HG02973 (cell line): ENCODE data around the gene FIZ1.
"Not testable (repeated sequence)": the region's sequence is repeated elsewhere in the genome, so short reads cannot be mapped to it uniquely, and the experiment has no call there.

ENCODE experiments used
- ATAC-seq: cut with Tn5 transposase; IDR thresholded peaks from one replicate; pipeline ENCODE4 v1.9.1; 2021; ENCODE audit warnings: moderate library complexity; ENCODE audit not compliant: unreplicated experiment

Gene FIZ1

DNA sequence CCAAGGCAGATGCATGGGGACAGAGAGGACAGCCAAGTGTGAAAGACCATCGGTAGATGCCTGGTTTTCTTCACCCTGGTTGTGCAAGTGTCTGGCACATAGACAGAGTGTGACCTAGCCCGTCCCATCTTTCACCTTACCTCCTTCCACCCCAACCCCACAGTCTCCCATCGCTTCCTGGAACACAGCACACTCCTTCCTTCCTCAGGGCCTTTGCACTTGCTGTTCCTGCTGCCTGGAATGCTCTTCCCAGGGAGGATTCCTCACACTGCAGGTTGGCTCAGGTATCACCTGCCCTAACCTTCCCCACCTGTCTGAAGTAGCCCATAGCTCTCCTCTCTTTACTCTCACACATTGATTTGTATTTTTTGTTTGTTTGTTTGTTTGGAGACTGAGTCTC, 3.0 kb downstream of the FIZ1 start:
- no peak for ATAC-seq

- no peak for ATAC-seq
These were observed 4.2 kb downstream of the FIZ1 start for GRCh38 chr19:55594996-55595545.

DNA sequence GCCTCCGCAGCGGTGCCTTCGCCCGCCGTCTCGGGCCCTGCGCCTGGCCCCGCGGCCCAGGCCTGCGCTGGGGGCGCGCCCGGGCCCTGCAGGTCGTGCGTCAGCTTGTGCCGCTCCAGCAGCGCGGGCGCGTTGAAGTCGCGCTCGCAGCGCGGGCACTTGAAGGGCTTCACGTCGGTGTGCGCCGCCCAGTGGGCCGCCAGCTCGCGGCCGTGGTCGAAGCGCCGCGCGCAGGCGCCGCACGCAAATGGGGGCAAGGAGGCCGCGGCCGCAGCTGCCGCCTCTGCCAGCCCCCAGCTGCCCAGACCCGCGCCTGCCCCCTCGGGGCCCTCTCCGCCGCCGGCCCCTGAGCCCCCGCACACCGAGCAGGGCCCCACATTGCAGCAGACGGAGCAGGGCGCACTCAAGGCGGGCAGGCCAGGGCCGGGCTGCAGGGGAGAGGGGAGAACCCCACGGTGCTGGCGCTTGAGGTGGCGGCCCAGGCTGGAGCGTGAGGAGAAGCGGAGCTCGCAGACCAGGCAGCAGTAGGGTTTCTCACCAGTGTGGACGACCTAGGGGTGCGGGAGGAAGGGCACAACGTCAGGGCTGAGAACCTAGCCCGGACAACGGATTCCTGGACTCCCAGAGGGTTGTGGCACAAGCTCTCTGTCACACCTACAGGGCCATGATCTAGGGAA, 6.1 kb downstream of the FIZ1 start:
- ATAC-seq, result no peak

DNA sequence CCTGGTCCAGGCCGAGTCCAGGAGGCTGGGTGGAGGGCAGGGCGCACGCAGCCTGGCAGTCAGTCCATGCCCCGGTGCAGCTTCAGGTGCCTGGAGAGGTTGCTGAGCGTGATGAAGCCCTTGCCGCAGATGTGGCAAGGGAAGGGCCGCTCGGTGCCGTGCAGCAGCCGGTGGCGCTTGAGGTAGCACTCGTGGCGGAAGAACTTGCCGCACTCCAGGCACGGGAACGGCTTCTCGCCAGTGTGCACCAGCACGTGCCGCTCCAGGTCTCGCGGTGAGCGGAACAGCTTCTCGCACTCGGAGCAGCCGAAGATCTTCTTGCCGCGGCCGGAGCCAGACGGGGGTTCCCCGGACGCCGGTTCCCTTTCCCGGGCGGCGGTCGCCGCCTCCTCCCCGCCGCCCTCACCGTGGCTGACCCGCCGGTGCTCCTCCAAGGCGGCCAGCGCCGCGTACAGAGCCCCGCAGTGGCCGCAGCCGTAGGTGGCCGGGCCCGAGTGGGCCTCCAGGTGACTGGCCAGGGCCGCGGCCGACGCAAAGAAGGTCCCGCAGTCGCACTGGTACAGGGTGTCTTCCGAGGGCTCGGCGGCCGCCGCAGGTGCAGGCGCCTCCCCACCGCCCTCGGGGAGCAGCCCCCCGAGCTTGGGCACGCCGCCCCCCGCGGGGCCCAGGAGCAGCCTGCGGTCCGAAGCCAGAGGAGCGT, 6.8 kb downstream of the FIZ1 start:
- ATAC-seq, result no peak

DNA sequence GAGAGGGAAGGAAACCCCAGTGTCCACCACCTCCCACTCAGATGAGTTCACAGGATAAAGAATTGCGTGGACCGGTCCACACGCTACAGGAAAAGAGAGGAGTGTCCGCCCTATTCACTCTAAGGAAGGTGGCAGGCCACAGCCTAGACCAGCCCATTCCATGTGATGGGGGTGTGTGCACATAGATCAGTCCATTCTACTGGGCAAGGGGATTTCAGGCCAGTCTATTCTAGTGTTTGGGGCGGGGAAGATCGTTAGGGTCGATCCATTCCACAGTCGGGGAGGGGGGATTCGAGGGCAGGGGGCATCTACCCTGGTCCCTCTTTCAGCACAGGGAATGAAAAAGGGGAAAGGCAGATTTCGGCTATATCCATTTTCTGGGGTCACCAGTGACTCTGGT, 7.8 kb downstream of the FIZ1 start:
- no peak for ATAC-seq

GRCh38 chr19:55590617-55591016, 8.7 kb downstream of the FIZ1 start:
- ATAC-seq, result no peak

- ATAC-seq, result no peak
These were observed 9.2 kb downstream of the FIZ1 start for GRCh38 chr19:55590109-55590508.

DNA sequence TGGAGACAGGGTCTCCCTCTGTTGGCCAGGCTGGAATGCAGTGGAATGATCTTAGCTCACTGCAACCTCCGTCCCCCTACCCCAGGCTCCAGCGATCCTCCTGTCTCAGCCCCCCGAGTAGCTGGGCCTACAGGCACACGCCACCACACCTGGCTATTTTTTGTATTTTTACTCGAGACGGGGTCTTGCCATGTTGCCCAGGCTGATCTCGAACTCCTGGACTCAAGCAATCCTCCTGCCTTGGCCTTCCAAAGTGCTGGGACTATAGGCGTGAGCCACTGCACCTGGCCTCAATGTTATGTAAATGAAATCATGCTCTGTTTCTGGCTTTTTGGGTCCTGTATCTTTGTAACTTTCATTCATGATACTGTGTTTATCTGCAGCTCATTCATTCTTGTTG, 10.6 kb downstream of the FIZ1 start:
- no peak for ATAC-seq

- peak; percentile 74 for ATAC-seq
These were observed 12.2 kb downstream of the FIZ1 start for GRCh38 chr19:55586976-55587668.

DNA sequence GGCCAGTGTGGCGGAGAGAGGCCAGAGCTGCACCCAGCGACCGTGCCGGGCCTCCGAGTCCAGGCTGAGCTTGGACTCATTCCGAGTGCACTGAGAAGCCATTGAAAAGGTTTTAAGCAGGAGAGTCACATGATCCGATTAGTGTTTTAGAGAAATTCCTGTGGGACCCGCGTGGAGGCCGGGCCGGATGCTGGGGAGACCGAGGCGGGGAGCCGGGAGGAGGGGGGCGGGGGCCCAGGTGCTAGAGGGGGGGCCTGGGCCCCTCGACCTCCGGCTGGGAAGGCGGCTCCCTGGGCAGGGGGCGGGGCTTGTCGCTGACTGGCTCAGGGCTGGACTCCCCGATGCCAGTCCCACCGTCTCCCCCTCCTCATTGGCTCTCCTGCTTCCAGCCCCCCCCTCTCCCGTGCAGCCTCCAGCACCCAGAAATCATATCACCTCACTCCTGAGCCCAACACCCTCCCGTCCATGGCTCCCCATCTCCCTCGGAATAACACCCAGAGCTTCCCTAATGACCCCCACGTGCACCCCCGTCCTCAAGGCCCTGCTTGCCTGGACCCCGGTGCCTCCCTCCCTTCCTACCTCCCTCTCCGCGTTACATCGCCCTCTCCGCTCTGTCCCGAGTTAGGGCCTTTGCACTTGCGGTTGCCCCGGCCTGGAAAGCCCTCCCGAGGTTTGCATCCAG, 13.5 kb downstream of the FIZ1 start:
- ATAC-seq, result no peak

DNA sequence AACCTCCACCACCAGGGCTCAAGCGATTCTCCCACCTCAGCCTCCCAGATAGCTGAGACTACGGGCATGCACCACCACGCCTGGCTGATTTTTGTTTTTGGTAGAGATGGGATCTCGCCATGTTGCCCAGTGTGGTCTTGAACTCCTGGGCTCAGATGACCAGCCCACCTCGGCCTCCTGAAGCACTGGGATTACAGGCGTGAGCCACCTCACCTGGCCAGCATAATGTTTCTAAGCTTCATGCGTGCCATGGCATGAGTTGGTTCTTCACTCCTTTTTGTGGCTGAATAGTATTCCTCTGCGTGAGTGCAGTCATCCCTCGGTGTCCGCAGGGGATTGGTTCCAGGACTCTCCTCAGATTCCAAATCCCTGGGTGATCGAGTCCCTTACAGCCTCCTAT, 14.4 kb downstream of the FIZ1 start:
- no peak for ATAC-seq

DNA sequence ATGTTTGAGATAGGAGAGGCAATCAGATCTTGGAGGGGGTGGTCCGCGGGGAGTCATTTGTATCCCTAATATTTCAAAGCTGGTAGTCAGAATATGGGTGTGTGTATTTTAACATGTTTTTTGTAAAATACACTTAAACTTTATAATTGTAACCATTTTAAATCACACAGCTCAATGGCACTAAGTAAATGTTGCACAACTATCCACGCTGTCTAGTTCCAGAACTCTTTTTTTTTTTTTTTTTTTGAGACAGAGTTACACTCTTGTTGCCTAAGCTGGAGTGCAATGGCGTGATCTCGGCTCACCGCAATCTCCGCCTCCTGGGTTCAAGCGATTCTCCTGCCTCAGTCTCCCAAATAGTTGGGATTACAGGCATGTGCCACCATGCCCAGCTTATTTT, 15.4 kb downstream of the FIZ1 start:
- ATAC-seq, result not testable (repeated sequence)

DNA sequence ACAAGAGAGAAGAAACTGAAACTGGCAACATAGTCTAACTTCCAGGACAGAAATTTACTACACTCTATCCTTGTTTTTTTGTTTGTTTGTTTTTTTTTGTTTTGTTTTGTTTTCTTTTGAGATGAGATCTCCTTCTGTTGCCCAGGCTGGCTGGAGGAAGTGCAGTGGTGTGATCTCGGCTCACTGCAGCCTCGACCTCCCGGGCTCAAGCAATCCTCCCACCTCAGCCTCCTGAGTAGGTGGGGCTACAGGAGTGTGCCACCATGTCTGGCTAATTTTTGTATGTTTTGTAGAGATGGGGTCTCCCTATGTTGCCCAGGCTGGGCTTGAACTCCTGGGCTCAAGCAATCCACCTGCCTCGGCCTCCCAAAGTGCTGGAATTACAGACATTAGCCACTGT, 17.0 kb downstream of the FIZ1 start:
- ATAC-seq, result not testable (repeated sequence)

- no peak for ATAC-seq
These were observed 17.5 kb downstream of the FIZ1 start for GRCh38 chr19:55581823-55582223.

- ATAC-seq, result no peak
These were observed 18.0 kb downstream of the FIZ1 start for GRCh38 chr19:55581145-55581822.

DNA sequence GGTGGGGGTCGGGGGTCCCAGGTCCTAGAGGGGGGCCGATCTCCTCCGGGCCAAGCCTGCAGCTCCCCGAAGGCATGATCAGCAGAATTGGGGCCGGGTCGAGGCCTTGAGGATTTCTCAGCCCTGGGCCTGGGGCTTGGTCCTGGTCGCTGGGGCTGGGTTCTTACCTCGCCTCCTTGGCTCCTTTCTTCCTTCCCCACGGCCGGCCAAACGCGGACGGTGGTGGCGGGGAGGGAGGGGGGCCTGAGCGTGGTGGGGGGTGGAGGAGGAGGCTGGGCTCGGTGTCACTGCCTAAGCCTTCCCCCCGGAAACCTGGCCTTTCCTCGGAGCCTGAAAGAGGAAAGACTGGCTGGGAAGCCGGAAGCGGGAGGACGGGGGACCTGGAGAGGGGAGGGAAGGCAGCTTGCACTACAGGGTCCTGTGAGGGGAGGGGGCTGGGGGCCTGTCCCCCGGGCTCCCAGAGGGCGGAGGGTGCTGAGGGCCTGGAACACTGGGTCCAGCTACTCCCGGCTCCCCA, 18.6 kb downstream of the FIZ1 start, which contains the start of gene ZNF579:
Gene ZNF579 (minus strand): TSS at position 221 of the 517 bp plus-strand sequence. CDS start 1,209 bp downstream, outside the sequence.
- ATAC-seq, result no peak

DNA sequence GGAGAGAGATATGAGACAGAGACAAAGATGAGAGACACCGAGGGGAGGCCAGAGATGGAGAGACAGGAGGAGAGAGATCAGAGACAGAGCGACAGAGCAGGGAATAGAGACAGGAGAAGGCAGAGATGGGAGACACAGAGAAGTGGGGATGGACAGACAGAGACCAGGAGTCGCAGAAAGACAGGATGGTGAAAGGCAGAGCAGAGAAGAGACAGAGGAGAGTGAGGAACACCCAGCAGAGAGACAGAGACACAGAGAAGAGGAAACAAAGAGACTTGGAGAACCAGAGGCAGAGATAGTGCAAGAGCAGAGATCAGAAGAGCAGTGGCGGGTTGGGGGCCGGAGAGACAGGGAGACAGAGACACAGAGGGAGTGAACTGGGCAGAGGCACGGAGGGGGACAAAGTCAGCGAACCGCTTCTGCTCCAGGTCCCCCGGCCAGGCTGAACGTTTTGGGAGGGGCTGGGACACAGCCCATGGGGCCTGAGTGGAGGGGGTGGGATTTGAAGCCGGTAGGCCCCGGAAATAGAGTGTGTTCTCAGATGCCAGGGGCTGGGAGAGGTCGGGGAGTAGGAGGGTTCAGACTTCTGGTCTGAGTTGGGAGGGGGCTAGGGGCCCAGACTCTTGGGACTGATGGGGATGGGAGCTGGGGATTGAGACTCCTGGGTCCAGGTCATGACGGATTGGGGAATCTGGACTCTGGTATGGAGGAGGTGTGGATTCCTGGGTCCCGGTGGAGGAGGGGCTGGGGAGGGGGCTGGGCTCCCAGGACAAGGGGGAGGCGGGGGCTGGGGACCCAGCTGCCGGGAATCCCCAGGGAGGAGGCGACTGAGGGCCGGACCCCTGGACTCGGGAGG, 19.3 kb downstream of the FIZ1 start:
- ATAC-seq, result no peak

DNA sequence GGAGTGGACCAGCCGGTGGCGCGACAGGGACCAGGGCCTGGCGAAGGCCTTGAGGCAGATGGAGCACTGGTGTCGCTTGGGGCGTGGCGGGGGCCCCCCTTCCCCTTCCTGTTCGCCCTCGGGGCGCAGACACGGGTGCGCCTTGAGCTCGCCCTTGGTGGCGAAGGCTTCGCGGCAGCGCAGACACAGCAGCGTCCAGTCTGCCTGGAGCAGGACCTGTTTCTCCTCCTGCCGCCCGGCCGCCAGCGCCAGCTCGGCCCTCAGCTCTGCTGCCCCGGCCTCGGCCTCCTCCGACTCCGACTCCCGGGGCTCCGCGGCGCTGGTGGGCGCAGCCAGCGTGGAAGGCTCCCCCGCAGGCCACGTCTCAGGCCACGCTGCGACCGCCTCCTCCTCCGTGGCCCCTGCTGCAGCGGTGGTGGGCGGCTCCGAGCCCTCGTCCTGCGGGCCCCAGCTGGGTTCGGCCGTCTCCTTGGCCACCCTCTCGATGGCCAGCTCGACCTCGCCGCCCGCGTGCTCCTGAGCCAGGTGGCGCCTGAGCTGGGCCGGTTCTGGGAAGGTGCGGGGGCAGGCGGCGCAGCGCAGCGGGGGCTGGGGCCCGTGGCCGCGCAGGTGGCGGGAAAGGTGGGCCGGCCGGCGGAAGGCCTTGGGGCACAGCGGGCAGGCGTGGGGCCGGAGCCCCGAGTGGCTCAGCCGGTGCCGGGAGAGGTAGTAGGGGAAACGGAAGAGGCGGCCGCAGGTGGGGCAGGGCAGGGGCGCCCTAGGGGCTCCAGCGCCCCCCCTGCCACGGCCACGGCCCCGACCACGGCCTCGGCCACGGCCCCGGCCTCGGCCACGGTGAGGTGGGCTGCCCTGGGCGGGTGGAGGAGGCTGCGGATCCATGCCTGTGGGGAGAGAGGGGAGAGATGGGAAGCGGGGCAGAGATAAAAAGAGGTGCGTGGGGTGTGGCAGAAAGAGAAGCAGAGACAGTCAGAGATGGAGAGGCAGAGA, 20.3 kb downstream of the FIZ1 start:
- ATAC-seq, result no peak
